Vagina (tissue), 2 donors: ENCODE data around the gene LRRC7.

ENCODE experiments used
- CTCF ChIP-seq, 3 experiments: fragments of 450-650 bp in 2 of 3; fragments of 200-600 bp in 1 of 3; sonication (generic) in 1 of 3; IDR thresholded peaks; one replicate each; pipeline ENCODE4 v1.5.1; 2017 to 2019; ENCODE audit warnings: antibody characterized with exemption in 3 of 3, mild to moderate bottlenecking in 2 of 3, moderate library complexity in 2 of 3
- POLR2A ChIP-seq, 2 donors: fragments of 450-650 bp; IDR thresholded peaks; one replicate each; pipeline ENCODE4 v1.6.1; 2017; ENCODE audit warnings: antibody characterized with exemption in 2 of 2, mild to moderate bottlenecking in 2 of 2, moderate library complexity in 2 of 2
- POLR2AphosphoS5 ChIP-seq, 2 donors: sonication (generic); formaldehyde crosslinking; IDR thresholded peaks; one replicate each; pipeline ENCODE4 v1.9.0; 2017; ENCODE audit warnings: antibody characterized with exemption in 2 of 2, mild to moderate bottlenecking in 2 of 2, low read depth in 1 of 2; ENCODE audit not compliant: insufficient read depth in 1 of 2

GRCh38 chr1:69645477-69645876 lies 77.8 kb downstream of the LRRC7 start:
- TF ChIP-seq CTCF (IDR thresholded peaks at IDR 0.05), result no peak
- TF ChIP-seq POLR2A (IDR thresholded peaks at IDR 0.05), result no peak
- no peak for TF ChIP-seq POLR2AphosphoS5 (IDR thresholded peaks at IDR 0.05; ENCODE audit: insufficient read depth in 1 of 2, low read depth in 1 of 2)
